ENCODE results near the gene ADGRF4.

The ADGRF4 gene

GRCh38 chr6:47669684-47670513 is 28.5 kb upstream of the ADGRF4 start:
- H4K20me1 ChIP-seq, result no peaks in the 10 kb centered on the region
- H3K9ac ChIP-seq, result no peak overlapping the region
- no peaks in the 10 kb centered on the region for H3K9me3 ChIP-seq
- H3K4me3 ChIP-seq, result no peak overlapping the region
- H3K4me1 ChIP-seq, result no peaks in the 10 kb centered on the region
- TF ChIP-seq Cebpa-rat (IDR thresholded peaks at IDR 0.05), result no peak
- no peaks in the 10 kb centered on the region for H3K27me3 ChIP-seq
- no peak overlapping the region for H3K4me2 ChIP-seq
- H3K36me3 ChIP-seq, result no peaks in the 10 kb centered on the region
- no peak overlapping the region for H3K27ac ChIP-seq

- no peak for TF ChIP-seq Cebpa-rat (IDR thresholded peaks at IDR 0.05)
- Histone ChIP-seq H3K4me2 (no peak overlapping the region), H3K4me3 (no peak overlapping the region), H3K27me3 (no peaks in the 10 kb centered on the region), H3K9ac (no peak overlapping the region), H3K9me3 (no peaks in the 10 kb centered on the region), H3K36me3 (no peaks in the 10 kb centered on the region), H3K4me1 (no peaks in the 10 kb centered on the region), H4K20me1 (no peaks in the 10 kb centered on the region), H3K27ac (no peak overlapping the region)
Measured at GRCh38 chr6:47670851-47671250, 27.5 kb upstream of the ADGRF4 start.

- Histone ChIP-seq H3K4me2 (no peak overlapping the region), H3K36me3 (no peaks in the 10 kb centered on the region), H4K20me1 (no peaks in the 10 kb centered on the region)
Measured at GRCh38 chr6:47671777-47672176, 26.6 kb upstream of the ADGRF4 start.

GRCh38 chr6:47672816-47673215 is 25.6 kb upstream of the ADGRF4 start:
- H3K9me3 ChIP-seq, result no peaks in the 10 kb centered on the region
- no peak overlapping the region for H3K9ac ChIP-seq
- H3K36me3 ChIP-seq, result no peaks in the 10 kb centered on the region
- no peaks in the 10 kb centered on the region for H4K20me1 ChIP-seq
- no peak overlapping the region for H3K4me3 ChIP-seq
- H3K4me2 ChIP-seq, result no peak overlapping the region
- no peak for TF ChIP-seq Cebpa-rat (IDR thresholded peaks at IDR 0.05)
- no peaks in the 10 kb centered on the region for H3K27me3 ChIP-seq
- H3K4me1 ChIP-seq, result no peaks in the 10 kb centered on the region
- H3K27ac ChIP-seq, result no peak overlapping the region

More at GRCh38 chr6:47671777-47672176, 26.6 kb upstream of the ADGRF4 start:
- Histone ChIP-seq H3K9ac (no peak overlapping the region), H3K9me3 (no peaks in the 10 kb centered on the region), H3K4me3 (no peak overlapping the region), H3K27me3 (no peaks in the 10 kb centered on the region), H3K4me1 (no peaks in the 10 kb centered on the region), H3K27ac (no peak overlapping the region)
- no peak for TF ChIP-seq Cebpa-rat (IDR thresholded peaks at IDR 0.05)

GRCh38 chr6:47674673-47675072 is 23.7 kb upstream of the ADGRF4 start:
- Histone ChIP-seq H3K9me3 (no peaks in the 10 kb centered on the region), H4K20me1 (no peaks in the 10 kb centered on the region), H3K4me3 (no peak overlapping the region), H3K27ac (no peak overlapping the region), H3K27me3 (no peaks in the 10 kb centered on the region), H3K4me2 (no peak overlapping the region), H3K4me1 (no peaks in the 10 kb centered on the region), H3K9ac (no peak overlapping the region), H3K36me3 (no peaks in the 10 kb centered on the region)
- TF ChIP-seq Cebpa-rat (IDR thresholded peaks at IDR 0.05), result no peak

GRCh38 chr6:47677381-47678100 is 20.8 kb upstream of the ADGRF4 start:
- TF ChIP-seq Cebpa-rat (IDR thresholded peaks at IDR 0.05), result no peak
- Histone ChIP-seq H3K9me3 (no peaks in the 10 kb centered on the region), H3K36me3 (no peaks in the 10 kb centered on the region), H3K4me2 (no peak overlapping the region), H3K27ac (no peak overlapping the region), H3K27me3 (no peaks in the 10 kb centered on the region), H4K20me1 (no peaks in the 10 kb centered on the region), H3K4me1 (no peaks in the 10 kb centered on the region), H3K9ac (no peak overlapping the region), H3K4me3 (no peak overlapping the region)

GRCh38 chr6:47678739-47679138 is 19.6 kb upstream of the ADGRF4 start:
- Histone ChIP-seq H3K9ac (no peak overlapping the region), H3K27me3 (no peaks in the 10 kb centered on the region), H4K20me1 (no peaks in the 10 kb centered on the region), H3K4me2 (no peak overlapping the region), H3K4me1 (no peaks in the 10 kb centered on the region), H3K27ac (no peak overlapping the region), H3K9me3 (no peaks in the 10 kb centered on the region), H3K36me3 (no peaks in the 10 kb centered on the region), H3K4me3 (no peak overlapping the region)
- TF ChIP-seq Cebpa-rat (IDR thresholded peaks at IDR 0.05), result no peak

GRCh38 chr6:47679322-47679906 is 19.0 kb upstream of the ADGRF4 start:
- Histone ChIP-seq H4K20me1 (no peaks in the 10 kb centered on the region), H3K27ac (no peak overlapping the region), H3K27me3 (no peaks in the 10 kb centered on the region), H3K4me3 (no peak overlapping the region), H3K4me1 (no peaks in the 10 kb centered on the region), H3K9me3 (no peaks in the 10 kb centered on the region), H3K36me3 (no peaks in the 10 kb centered on the region), H3K4me2 (no peak overlapping the region), H3K9ac (no peak overlapping the region)
- TF ChIP-seq Cebpa-rat (IDR thresholded peaks at IDR 0.05), result no peak

GRCh38 chr6:47680051-47680450 is 18.3 kb upstream of the ADGRF4 start:
- H3K9ac ChIP-seq, result no peak overlapping the region
- no peaks in the 10 kb centered on the region for H3K9me3 ChIP-seq
- TF ChIP-seq Cebpa-rat (IDR thresholded peaks at IDR 0.05), result no peak
- H3K27ac ChIP-seq, result no peak overlapping the region
- no peaks in the 10 kb centered on the region for H3K4me1 ChIP-seq
- no peaks in the 10 kb centered on the region for H3K36me3 ChIP-seq
- H3K4me3 ChIP-seq, result no peak overlapping the region
- no peaks in the 10 kb centered on the region for H4K20me1 ChIP-seq
- no peaks in the 10 kb centered on the region for H3K27me3 ChIP-seq
- H3K4me2 ChIP-seq, result no peak overlapping the region

GRCh38 chr6:47680724-47681123 is 17.7 kb upstream of the ADGRF4 start:
- H3K27me3 ChIP-seq, result no peaks in the 10 kb centered on the region
- no peak overlapping the region for H3K27ac ChIP-seq
- H3K4me2 ChIP-seq, result no peak overlapping the region
- H3K9ac ChIP-seq, result no peak overlapping the region
- H3K4me3 ChIP-seq, result no peak overlapping the region
- TF ChIP-seq Cebpa-rat (IDR thresholded peaks at IDR 0.05), result no peak
- H3K4me1 ChIP-seq, result no peaks in the 10 kb centered on the region
- no peaks in the 10 kb centered on the region for H3K9me3 ChIP-seq
- no peaks in the 10 kb centered on the region for H4K20me1 ChIP-seq
- H3K36me3 ChIP-seq, result no peaks in the 10 kb centered on the region
